CD4-positive, alpha-beta T cell treated with Interleukin-15 for 1 hour (primary cell): ENCODE results near the gene SYTL2.
"Not testable (repeated sequence)": the region's sequence is repeated elsewhere in the genome, so short reads cannot be mapped to it uniquely, and the experiment has no call there.

ENCODE experiments used
- DNase-seq: peaks from one replicate; pipeline ENCODE4 v3.0.0-alpha.2; 2020

Gene SYTL2, protein sequence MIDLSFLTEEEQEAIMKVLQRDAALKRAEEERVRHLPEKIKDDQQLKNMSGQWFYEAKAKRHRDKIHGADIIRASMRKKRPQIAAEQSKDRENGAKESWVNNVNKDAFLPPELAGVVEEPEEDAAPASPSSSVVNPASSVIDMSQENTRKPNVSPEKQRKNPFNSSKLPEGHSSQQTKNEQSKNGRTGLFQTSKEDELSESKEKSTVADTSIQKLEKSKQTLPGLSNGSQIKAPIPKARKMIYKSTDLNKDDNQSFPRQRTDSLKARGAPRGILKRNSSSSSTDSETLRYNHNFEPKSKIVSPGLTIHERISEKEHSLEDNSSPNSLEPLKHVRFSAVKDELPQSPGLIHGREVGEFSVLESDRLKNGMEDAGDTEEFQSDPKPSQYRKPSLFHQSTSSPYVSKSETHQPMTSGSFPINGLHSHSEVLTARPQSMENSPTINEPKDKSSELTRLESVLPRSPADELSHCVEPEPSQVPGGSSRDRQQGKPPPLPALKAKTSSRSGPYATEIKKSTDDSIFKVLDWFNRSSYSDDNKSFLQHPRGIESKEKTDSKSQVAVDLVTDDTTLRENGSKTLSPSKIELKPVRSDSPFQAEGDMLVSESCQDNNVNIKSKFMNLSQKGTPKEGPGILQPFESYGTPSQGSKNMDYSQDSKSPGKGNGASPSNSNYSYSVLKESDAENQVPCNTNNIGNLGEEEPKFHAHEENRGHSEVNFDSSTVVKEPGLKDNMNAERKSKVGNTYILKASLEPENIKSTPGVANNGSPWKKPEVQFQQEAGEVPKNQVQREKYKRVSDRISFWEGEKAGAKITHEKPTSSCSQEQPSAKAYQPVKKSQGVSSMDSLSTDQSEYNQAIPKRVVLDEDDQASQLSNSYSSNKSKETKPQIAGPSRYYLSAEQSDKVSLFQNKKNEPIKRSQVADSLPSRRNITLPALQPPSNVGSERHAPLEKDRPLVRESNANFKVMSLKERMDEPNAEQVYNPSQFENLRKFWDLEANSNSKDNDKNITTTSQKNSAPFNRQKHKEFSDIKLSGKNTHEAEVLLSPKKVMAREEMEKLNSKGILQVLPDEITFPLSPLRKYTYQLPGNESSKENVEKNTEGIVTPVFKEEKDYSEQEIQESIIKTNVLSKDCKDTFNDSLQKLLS (N-terminal part only)

DNA sequence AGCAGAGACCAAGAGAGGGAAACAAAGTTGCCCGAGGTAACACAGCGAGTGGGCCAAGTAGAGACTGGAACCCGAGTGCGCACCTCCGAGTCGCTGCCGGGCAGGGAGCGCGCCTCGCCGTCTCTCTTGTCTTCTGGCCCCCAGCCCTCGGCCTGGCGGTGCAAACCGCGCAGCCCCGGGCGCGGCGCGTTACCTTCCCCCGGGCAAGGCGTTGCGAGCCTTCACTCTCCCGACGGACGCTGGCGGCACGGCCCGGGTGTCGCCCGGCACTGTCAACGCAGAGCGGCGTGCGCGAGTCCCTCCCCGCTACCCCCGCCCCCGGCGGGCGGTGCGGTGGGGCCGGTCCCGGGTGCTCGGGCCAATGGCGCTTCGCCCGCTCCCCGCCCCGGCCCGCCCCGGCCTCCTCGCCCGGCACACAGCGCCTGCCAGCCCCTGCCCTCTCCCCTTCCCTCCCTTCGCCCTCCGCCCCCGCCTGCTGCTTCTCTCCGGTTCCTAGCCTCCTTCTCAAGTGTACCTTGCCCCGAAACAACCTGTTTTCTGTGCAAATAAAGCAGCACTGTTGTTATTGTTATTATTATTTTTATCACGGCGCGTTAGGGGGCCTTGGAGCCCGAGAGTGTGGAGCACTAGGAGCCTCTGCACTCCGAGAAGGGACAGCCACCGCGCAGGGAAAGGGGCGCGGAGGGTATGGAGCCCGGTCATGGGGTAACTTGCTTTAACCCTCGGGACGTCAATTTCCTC is at the start of gene SYTL2:
TSS of gene SYTL2 (minus strand) at position 271 of the 741 bp plus-strand sequence. CDS start 53,416 bp downstream, outside the sequence.
- peak; percentile 77 for DNase-seq

DNA sequence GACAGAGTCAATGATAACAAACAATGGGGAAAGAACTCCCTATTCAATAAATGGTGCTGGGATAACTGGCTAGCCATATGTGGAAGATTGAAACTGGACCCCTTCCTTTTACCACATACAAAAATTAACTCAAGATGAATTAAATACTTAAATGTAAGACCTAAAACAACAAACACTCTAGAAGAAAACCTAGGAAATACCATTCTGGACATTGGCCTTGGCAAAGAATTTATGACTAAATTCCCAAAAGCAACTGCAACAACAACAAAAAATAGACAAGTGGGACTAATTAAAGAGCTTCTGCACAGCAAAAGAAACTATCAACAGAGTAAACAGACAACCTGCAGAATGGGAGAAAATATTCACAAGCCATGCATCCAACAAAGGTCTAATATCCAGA is 48.6 kb upstream of the SYTL2 start:
- not testable (repeated sequence) for DNase-seq

DNA sequence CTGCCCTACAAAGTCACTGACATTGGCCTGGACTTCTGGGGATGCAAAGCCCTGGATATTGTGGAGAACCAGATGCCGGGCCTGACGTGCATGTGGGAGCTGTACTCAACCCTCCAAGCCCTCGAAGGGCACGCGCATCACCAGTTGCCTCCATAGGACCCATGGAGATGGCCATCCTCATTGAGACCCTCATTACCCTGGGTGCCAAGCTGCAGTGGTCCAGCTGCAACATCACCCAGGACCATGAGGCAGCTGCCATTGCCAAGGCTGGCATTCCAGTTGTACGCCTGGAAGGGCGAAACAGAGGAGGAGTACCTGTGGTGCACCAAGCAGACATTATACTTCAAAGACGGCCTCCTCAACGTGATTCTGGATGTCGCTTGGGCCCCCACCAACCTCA is 46.2 kb upstream of the SYTL2 start:
- no peak for DNase-seq

DNA sequence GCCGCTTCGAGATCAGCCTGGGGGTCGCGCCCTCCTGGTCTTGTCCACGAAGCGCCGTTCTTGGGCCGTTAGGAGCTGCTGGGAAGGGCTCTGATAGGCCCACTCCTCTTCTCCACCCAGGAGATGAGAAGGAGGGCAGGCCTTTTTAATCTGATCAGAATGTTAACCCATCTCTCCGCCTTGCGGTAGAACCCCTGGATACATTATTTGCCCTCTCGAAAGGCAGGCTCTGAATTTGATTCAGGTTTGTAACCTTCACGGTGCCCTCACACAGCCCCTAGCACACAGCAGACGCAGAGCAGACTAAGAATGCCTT is 44.4 kb upstream of the SYTL2 start, which contains the start of gene CCDC83:
TSS of gene CCDC83 (plus strand) at position 43 of the 316 bp plus-strand sequence. CDS start 9,741 bp downstream, outside the sequence.
- no peak for DNase-seq

DNA sequence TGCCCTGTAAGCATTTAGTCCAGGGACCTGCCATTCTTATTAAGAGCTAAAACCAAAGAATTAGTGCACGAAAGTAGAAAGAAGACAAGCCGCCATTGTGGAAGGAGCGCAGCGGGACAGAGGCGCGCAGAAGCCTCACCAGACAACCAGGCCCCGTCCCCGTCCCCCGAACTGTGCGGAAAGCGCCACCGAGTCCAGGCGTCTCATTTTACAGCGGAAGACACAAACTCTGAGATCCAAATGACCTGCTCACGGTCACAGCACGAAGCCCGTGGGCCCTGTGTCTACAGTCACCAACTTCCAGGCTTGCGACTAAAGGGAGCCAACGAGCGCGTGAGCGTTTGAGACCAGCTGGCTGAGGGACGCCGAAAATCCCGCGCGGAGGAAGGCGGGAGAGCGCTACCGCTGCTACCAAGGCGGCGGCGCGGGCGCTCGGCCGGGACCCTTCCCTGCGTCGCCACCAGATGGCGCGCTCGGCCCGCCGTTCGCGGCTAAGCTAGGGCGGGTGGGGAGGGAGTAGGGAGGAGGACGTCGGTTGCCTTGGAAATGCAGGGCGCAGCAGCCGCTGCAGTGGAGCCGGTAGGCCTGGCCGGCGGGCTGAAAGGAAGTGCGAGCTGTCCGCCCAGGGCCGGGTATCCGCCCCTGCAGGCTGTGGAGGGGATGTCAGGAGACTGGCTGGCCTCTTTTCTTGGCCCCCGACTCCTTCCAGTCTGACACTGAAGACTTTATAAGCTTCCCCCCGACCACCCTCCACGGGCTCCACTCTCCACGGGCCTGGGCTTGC is 43.8 kb upstream of the SYTL2 start:
- DNase-seq: peak; percentile 91

DNA sequence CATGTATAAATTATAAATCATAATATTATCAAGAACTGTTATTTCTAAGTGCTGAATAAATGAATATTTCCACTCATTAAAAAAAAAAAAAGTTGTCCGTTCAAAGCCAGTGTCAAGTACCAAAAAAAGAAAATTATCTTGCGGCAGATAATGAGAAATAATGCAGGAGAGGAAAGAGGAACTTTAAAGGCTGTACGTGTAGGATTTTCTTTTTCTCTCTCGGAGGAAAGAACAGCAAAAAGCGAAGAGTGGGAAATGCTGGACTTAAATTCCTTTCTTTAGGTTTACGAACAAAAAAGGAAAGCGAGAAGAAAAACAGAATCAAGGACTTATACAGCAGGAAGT is 43.2 kb upstream of the SYTL2 start:
- no peak for DNase-seq

DNA sequence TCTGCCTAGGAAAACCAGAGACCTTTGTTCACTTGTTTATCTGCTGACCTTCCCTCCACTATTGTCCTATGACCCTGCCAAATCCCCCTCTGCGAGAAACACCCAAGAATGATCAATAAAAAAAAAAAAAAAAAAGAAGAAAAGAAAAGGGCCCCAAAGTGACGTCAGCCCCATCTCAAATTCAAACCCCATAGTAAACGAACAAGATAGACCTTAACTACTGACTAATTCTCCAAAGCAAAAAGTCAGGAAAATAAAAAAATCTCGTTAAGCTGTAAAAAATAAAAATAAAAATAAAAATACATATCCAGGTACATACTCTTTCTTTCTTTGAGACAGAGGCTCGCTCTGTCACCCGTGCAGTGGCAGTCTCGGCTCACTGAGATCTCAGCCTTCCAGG is 42.6 kb upstream of the SYTL2 start:
- DNase-seq: not testable (repeated sequence)

DNA sequence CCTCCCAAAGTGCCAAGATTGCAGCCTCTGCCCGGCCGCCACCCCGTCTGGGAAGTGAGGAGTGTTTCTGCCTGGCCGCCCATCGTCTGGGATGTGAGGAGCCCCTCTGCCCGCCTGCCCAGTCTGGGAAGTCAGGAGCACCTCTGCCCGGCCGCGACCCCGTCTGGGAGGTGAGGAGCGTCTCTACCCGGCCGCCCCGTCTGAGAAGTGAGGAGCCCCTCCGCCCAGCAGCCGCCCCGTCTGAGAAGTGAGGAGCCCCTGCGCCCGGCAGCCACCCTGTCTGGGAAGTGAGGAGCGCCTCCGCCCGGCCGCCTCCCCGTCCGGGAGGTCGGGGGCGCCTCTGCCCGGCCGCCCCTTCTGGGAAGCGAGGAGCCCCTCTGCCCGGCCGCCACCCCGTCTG is 41.8 kb upstream of the SYTL2 start:
- not testable (repeated sequence) for DNase-seq

DNA sequence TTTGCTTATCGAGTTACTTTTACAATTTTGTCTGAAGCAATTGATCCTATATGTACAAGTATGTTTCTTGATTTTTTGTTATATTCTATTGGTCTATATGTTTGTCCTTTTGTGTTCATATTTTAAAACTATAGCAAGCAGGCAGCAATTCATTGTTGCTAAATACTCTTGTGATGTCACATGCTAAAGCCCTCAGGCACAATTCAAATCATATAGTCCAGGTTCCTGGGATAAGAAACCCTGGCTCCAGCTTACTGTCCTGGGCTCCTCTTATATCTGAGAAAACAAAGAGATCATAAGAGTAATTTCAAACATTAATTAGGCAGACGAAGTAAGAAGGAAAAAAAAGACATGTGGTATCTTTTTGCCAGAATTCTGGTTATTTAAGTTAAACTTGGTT is 37.6 kb upstream of the SYTL2 start:
- no peak for DNase-seq

DNA sequence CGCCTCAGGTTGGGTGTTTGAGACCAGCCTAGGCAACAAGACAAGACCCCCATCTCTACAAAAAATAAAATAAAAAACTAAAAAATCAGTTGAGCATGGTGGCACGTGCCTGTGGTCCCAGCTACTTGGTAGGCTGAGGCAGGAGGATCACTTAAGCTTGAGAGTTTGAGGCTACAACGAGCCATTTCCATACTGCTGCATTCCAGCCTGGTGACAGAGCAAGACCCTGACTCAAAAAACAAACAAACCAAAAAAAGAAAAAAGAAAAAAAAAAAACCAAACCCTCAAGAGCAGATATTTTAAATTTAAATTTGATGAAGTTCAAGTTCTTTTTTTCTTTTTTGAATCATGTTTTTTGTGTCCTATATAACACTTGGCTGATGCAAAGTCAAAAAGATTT is 37.1 kb upstream of the SYTL2 start:
- DNase-seq: no peak

DNA sequence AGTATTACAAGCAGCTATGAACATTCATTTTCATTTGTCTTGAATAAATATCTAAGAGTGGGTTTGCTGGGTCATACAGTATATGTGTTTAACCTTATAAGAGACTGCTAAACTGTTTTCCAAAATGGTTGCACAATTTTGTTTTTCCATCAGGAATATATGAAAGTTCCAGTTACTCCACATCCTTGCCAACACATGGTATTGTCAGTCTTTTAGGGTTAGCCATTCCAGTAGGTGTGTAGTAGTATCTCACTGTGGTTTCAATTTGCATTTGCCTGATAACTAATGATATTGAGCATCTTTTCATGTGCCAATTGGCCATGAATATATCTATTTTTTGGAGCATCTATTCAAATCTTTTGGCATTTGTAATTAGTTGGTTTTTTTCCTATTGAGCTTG is 36.5 kb upstream of the SYTL2 start:
- no peak for DNase-seq

DNA sequence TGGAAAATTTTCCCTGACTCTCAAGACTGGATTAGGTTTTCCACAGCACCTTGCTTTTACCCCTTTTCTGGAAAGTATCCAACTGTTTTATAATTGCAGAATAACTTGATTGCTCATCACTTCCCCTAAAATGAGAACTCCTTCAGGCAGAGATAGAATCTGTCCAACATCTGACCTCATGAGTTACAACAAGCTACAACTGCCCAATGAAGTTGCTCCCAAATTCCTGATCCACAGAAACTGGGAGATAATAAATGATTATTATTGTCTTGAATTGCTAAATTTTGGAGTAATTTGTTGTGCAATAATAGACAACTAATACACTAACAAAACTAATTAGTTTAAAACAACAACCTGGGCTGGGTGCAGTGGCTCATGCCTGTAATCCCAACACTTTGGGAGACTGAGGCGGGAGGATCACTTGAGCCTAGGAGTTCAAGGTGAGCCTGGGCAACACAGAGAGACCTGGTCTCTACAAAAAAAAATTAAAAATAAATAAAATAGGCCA is 34.2 kb upstream of the SYTL2 start:
- DNase-seq: no peak

DNA sequence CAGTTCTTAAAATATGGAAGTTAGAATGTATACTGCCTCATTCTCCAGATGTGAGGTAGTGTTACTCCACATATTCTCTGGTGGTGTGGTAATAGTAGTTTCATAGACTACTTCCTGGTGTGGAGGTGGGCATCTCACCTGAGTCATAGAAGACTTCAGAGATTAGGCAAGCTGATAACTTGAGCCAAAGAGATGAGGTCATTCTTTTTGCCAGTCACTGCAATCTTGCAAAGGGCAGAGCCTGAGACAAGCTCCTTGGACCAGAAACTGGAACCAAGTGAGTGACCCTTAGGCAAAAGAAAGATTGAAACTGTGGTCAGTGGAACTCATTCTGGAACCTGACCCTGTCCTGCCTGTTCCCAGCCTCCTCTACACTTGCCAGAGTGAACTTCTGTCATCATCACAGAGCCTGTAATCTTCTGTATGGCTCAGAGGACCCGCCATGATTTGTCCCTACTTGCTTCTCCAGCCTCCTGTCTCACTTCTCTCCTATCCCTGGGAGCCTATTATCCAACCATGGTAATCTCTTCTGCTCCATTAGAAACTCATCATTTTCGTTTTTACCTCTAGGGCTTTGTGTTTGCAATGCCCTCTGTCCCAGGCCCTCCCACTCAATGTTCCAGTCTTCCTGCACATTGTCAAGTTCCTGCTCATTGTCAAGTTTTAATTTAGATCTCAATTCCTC is 33.6 kb upstream of the SYTL2 start:
- DNase-seq: no peak

DNA sequence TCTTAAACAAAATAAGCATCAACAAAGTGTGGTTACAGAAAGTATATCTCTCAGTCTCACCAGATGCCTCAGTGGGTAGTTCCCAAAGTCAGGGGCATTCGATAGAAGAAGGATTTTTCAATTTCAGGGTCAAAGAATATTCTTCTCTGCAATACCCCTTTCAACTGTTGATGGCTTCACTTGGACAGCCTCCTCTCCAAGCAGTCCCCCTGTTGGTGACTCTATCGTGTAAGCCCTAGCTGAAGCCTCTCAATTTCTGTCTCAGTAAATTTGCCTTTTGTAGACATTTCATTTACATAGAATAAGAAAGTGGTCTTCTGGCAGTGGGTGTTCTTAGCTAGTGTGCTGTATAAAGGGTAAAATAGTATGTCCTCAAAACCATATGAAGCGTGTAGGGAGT is 33.0 kb upstream of the SYTL2 start:
- no peak for DNase-seq

DNA sequence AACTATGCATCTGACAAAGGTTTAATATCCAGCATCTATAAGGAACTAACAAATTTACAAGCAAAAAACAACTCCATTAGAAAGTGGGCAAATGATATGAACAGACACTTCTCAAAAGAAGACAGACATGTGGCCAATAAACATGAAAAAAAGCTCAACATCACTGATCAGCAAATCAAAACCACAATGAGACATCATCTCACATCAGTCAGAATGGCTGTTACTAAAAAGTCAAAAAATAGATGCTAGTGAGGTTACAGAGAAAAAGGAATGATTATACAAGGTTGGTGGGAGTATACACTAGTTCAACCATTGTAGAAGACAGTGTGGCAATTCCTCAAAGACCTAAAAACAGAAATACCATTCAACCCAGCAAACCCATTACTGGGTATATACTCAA is 30.0 kb upstream of the SYTL2 start:
- not testable (repeated sequence) for DNase-seq

DNA sequence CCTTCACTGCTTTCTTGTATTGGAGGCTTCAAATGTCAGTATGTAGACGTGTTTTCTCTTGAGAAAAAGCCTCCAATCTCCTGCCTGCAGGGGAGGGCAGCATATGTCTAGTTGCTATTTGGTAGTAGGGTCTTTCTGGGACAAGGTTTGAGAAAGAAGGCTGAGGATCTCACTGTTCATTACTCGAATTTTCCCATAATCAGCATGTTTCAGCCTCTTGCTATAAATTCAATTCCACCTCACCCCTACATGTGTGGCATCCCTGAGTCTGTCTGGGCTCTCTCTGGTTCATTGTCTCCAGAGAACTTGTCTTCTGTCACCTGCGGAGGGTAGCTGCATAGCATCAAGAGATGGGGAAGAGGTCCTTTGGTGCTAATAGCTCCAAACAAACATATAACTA is 24.8 kb upstream of the SYTL2 start:
- no peak for DNase-seq

DNA sequence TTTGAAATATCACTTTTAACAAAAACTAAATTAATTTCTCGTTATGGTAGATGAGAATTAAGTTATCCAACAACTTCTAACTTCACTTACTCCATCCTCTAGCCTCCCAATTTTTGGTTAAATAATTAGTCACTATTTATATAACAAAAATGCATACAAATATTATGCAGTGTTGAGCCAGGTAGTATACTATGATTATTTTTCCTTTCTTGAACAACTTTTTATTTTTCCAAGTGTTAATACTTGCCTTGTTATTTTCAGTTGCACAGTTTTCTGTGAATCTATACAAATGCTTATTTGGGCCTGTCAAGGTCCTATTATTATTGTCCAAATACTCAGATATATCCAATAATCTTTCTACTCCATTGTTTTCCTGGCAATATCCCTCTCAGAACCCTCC is 24.3 kb upstream of the SYTL2 start:
- no peak for DNase-seq

DNA sequence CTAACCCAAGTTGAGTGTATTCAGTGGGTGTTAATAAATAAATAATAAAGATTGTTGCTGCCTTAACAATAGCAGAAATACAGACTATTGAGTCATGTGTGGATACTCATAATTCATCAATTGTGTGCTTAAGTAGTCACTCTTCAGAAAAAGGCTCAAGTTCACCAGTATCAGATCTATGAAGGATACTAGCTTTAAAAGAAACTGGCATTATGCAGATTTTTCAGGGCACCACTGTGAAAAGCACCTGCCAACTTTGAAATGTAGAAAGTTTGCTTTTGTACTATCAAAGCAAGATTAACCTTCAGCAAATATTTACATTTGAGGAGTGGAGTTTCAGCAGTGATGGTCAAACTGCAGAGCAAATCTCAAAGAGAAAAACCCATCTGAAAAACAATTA is 20.1 kb upstream of the SYTL2 start:
- DNase-seq: no peak

DNA sequence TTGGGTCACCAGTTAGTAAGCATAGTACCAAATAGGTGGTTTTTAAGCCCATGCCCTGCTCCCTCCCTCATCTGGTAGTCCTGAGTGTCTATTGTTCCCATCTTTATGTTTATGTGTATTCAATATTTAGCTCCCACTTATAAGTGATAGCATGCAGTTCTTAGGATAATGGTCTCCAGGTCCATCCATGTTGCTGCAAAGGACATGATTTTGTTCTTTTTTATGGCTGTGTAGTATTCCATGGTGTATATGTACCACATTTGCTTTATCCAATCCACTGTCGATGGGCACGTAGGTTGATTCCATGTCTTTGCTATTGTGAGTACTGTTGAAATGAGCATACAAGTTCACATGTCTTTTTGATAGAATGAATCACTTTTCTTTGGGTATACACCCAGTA is 18.2 kb upstream of the SYTL2 start:
- no peak for DNase-seq

DNA sequence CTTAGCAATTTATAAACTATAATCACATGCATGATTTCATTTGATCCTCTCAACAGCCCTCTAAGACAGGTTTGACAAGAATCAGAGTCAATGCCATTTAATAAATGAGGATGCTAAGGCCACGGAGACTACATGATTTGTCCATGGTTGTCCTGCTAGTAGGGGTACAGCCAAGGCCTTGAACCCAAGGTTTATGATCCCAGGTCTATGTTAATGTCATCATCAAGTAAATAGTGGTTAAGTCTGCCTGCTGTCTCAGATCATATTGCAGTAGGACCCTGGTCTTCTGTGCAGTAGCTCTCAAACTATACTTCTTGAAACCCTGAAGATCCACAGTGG is 17.7 kb upstream of the SYTL2 start:
- DNase-seq: no peak
